LNCAP (cell line): ENCODE measurements around the gene CFAP58.

Source experiments
- TF ChIP-seq, protein P1 (sequence below): fragments of 450-650 bp; IDR thresholded peaks from 2 replicates; pipeline ENCODE4 v1.5.1; 2017; ENCODE audit warnings: mild to moderate bottlenecking

The CFAP58 gene

DNA sequence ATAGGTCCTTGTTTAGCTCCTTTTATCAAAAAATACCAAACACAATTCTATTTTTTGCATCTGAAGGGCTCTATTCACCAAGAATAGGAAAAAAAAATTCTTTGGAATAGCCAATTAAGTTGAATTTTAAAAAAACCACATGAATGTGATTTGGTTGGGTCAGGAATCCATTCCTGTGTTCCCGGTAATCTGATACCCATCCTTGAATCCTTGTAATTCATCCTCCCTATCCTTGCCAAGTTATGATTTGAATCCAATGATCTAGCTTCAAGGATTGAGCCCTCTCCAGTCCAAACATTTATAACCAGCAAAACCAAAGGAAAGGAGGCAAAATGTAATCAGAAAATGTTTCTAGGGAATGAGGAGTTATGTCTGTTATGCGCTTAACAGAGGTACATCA is 86.6 kb downstream of the CFAP58 start:
- TF ChIP-seq, protein P1, sequence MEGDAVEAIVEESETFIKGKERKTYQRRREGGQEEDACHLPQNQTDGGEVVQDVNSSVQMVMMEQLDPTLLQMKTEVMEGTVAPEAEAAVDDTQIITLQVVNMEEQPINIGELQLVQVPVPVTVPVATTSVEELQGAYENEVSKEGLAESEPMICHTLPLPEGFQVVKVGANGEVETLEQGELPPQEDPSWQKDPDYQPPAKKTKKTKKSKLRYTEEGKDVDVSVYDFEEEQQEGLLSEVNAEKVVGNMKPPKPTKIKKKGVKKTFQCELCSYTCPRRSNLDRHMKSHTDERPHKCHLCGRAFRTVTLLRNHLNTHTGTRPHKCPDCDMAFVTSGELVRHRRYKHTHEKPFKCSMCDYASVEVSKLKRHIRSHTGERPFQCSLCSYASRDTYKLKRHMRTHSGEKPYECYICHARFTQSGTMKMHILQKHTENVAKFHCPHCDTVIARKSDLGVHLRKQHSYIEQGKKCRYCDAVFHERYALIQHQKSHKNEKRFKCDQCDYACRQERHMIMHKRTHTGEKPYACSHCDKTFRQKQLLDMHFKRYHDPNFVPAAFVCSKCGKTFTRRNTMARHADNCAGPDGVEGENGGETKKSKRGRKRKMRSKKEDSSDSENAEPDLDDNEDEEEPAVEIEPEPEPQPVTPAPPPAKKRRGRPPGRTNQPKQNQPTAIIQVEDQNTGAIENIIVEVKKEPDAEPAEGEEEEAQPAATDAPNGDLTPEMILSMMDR, result no peak

DNA sequence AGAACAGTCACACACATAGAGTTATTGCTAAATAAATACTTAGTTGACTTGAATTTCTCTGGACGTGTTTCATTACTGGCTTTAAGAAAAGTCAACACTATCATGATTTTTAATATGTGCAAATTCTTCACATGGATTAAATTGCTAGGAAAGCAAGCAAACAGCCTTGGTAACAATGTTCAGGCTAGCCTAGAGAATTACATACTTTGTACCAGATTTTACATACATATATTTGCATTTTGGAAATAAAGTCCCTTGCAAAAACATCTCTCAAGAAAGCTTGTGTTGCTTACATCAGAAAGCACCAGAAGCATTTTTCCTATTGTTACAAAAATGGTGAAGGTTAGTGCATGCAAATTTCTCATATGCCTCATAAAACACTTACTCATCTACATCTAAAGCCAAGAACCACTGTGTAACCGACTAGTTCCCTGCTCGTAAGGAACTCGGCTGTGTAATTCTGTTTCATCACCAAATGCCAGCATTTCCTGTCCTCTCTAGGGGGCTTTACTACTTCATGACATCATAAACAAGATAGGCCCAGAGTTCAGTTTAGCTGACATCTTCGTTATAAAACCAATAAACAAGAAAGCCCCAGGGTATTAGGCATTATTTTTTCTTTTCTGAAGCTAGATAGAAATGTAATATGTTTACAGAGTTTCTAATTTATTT is 87.8 kb downstream of the CFAP58 start:
- TF ChIP-seq, protein P1, result no peak

DNA sequence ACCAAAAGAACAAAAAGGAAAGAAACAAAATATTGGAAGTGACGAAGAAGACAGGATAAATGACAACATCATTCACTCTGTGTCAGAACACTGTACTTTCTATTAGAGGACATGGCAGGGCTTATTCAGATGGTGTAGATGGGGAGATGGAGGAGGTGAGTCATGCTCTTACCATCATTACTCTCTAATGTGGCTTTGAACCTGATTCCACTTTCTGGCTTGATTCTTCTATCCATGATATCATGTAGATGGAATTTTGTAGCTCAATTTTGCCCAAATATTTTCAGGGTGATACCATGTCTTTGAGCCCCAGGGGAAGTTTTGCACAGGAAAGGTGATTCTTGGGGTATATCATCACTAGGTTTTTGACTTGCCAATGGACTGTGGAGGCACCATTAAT is 91.7 kb downstream of the CFAP58 start:
- TF ChIP-seq, protein P1, result no peak

DNA sequence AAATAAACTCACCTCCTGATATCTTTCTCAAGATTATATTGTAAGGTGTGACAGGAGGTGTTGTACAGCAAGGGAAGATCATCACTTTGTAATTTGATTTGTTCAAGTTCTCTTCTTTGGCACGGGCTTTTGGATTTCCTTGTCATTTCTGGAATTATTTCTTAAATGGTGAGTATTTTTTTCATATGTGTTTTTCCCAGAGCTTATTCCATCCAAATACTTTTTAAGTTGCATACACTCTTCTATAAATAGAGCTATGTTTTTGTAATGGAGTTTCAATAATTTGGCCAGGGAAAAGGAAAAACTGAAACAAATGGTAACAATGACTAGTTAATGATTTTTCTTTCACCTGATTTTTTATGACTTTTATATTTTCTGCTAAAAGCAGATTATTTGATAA is 92.5 kb downstream of the CFAP58 start:
- TF ChIP-seq, protein P1, result no peak

DNA sequence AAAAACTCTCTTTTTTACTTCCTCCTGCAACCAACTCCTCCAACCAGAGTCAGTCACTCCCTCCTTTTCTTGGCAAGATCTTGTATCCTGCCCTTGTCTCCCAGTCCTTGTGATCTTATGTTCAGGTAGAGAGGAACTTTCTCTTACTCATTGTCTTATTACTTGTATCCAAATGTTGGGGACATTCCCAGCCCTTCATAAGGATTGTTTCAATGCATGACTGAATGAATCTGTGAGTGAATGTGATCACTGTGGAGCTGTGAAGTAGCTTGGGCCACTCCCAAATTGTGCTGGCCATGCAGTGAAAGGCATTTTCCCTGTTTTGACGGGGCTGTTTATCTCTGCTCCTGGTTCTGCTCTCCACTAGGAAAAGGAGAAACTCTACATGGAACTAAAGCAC is 93.7 kb downstream of the CFAP58 start:
- TF ChIP-seq, protein P1, result no peak

DNA sequence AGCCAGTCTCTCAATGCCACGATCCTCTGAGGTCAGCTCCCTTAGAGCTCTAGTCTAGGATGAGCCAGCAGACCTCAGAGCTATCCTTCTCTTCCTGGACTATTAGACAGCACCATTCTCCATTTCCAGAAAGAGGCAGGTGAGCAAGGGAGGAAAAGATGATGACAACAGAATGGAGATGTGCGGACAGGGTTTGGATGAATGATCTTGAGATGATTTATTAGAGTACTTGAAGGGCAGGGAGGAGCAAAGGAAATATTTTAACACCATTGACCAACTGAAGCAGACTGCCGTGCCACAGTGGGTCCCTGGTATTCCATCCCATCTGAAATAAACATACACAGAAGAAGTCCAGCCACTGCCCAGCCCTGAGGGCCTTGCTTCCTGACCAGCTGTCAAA is 94.3 kb downstream of the CFAP58 start:
- TF ChIP-seq, protein P1, result no peak

DNA sequence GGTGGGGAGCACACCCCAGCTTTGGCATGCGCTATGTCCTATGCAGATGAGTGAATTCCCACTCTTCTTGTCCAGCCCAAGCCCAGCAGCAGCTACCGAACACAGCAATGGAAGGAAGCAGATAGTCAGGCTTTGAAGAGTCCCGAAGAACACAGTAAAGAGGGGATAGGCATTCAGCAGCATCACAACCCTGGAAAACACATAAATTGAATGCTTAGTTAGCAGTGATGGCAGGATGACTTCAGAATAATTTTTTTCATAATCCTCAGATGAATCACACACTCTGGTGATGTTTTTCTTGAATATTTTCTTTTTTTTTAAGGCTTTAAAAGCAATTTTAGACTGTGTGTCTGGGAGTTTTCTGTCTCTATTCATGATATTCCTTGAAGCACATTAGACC is 95.8 kb downstream of the CFAP58 start:
- TF ChIP-seq, protein P1, result no peak

DNA sequence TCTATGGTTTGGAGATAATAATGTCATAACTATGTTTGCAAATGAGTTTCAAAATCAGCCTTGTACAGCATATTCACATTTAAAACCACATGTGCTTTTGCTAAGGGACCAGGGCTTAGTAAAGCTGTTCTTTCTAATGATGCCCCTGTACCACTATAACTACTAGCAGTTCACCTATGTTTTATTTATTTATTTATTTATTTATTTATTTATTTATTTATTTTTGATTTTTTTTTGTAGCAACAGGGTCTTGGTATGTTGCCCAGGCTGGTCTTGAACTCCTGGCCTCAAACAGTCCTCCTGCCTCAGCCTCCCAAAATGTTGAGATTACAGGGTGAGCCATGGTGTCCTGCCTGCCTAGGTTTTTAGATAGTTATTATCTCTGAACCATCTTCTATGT is 96.9 kb downstream of the CFAP58 start:
- TF ChIP-seq, protein P1, result no peak
